T-helper 9 cell (primary cell): ENCODE data around the gene IMMT.

Source experiments
- DNase-seq: peaks from one replicate; pipeline ENCODE4 v3.0.0-alpha.2; 2020

Gene IMMT

GRCh38 chr2:86199834-86200177 is 4.5 kb upstream of the IMMT start:
- no peak for DNase-seq

DNA sequence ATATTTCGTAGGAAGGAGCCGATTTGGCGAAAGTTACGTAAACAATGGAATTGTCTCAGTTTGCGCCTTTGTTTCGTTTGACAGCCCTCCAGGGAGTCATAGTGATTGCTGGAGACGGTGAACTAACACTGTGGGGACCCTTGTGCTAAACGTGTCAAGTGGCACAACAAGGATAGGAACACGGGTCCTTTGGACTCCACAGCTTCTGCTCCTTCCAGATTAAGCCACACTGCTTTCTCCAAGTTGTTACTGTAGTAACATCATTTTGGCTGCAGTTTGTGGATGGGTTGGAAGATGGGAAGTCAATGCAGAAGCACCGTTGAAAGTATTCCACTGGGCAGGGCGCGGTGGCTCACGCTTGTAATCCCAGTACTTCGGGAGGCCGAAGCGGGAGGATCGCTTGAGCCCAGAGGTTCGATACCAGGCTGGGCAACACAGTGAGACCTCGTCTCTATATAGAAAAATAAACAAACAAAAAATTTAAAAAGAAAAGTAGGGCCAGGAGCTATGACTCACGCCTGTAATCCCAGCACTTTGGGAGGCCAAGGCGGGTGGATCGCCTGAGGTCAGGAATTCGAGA is 636 bp upstream of the IMMT start:
- DNase-seq: no peak

- DNase-seq: no peak
Observed at GRCh38 chr2:86194751-86195054, 559 bp downstream of the IMMT start.

- DNase-seq: no peak
Observed at GRCh38 chr2:86193901-86194567, 1.2 kb downstream of the IMMT start.

DNA sequence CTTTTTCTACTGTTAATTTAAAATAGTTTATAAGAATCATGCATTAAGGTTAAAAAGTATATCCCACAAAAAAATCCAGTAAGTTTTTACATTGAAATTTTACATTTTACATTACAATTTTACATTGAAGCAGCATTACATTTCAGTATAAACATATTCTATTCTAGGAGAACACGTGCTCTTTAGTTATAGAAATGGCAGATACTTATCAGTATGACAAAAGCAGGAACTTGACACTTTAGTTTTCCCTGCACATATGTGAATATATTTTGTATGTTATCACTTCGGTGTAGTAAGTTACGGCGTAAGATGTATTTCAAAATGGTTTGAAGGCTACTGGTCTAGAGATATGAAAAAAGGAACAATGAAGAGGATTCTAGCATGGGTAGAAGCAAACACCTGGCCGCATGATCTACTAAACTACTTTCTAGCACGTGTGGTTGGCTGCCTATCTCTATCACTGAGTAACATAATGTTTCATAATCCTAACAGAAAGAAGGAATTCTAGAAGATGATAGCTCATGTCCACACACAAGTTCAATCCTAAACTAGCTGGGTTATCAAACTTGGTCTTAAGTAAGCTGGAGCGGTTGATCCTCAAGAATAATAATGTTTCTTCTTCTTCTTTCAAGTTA is 5.4 kb downstream of the IMMT start:
- DNase-seq: no peak

DNA sequence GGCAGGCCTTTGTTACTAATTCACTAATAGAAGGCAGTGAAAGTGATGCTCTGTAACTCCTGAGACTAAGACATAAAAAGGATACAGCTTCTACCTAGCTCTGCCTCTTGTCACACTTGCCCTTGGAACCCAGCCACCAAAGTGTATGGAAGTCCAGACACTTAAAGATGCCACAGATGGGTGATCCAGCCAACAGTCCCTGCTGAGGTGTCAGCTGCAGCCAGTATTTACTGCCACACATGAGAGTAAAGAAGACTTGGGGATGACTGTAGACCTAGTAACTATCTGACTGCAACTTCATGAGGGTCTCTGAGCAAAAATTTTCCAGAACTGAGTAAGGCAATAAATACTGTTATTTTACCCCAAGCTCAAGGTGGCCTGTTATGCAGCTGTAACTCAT is 8.8 kb downstream of the IMMT start:
- DNase-seq: no peak

GRCh38 chr2:86185517-86186212 is 9.6 kb downstream of the IMMT start:
- DNase-seq: no peak

DNA sequence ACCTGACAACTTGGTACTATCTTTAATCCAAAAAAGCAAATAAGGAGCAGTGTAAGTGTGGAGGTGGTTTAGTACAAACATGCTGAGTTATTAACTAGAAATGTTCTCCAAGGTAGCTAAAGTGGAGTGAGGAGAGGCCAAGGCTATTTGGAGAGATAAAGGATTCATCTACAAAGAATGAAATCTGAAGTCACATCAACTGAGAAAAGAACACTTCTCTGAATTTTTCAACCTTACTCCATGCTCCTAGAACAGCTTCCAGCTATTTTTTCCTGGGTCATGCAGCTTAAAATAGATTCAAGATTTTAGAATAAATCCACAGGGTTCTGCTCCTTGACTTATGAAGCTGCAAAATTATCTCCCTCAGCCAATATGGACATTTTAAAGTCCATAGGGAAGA is 18.7 kb downstream of the IMMT start:
- no peak for DNase-seq

DNA sequence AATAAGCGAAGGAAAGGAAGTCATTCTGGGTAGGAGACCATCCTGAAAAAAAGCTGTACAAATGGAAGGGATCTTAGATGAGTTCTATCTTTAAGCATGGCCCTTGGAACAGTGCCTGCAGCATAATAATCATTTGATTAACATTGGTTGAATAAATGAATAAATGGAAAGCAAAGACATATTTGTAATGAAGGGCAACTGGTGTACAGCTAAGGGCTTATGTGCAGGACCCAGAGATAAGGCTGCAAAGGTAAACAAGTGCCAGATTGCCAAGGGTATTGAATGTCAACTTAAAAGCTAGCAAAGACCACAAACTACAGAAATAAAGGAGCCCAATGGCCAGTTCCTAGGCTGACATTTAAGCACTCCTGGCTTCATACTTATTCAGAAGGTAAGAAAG is 19.4 kb downstream of the IMMT start:
- no peak for DNase-seq

GRCh38 chr2:86174445-86174844 is 20.8 kb downstream of the IMMT start:
- no peak for DNase-seq

DNA sequence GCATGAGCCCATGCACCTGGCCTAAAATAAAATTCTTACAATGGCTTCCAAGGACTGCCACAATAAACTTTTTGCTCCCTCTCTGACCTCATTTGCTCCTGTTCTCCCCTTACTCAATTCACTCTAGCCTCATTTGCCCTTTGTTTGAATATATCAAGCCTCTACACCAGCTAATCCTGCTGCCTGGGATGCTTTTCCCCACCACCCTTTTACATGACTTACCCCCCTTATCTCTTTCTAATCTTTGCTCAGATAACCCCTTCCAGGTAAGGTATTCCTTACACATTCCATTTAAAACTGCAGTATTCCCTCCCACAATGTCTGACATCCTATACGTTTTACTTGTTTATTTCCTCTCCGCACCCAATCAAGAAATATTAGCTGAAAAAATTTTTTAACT is 22.7 kb downstream of the IMMT start:
- no peak for DNase-seq

- DNase-seq: no peak
Observed at GRCh38 chr2:86171295-86171694, 24.0 kb downstream of the IMMT start.

DNA sequence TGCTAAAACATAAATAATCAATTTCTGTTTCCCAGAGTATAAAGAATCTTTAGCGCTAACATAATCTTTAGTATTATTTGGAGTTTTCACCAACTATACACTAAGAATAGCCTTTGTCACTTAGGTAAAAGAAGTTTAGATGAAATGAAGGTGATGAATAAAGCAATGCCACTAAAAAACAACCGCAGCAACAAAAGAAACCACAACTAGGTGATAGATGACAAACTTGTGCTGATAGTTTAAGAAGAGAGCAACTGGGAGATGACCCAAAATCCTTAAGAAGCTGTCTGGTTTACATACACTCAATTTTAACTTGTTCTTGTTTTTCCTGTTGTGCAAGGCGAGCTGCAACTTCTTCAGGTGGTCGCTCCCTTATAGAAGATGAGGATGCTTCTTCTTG is 24.8 kb downstream of the IMMT start:
- no peak for DNase-seq

DNA sequence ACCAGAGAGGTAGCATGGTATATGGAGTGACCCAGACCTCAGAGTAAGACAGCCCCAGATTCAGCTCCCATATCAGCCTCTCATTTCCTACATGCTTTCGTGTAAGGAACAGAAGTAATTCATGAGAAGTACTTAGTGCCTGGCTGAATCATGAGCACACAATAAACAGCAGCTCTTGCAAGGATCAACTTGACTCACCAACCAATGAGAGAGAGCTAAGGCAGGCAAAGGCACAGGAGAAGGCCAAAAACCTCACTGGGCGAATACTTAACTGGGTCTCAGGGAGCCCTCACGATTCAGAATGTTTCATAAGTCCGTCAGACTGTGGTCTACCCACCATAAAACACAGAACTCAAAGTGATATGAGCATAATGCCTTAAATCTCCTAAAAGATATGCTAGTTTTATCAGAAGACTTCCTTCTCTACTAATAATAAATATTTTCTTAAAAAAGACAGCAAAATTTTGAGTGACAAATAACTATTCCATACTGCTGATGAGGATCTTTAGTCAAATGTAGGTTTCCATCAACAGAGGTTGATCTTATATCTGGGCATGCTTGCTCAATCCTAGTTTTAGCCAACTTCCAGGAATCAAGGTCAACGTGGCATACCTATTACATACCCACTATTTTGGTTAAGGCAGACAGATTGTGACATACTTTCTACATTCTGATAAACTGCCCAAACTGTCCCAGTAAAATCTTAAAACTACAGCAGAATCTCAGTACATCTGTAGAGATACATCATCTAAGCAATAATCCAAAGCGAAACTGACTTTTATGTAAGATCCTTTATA is 34.9 kb downstream of the IMMT start:
- no peak for DNase-seq

DNA sequence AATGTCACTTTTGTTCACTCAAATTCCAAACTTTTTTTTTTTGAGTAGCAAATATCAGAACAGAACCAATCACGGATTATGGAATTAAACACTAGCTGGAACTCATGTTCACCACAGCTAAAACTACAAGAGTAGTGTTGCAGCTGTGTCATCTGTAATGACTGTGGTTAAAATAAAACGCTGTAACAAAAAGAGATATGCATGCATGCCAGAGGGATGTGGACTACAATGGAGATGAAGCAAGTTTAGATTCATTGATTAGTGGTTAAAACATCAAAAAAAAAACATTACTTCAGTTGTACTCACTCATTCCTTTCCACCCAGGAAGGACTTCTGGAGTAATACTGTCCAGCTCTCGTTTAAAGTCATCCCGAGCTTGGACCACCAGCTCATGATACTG is 37.0 kb downstream of the IMMT start:
- DNase-seq: no peak

DNA sequence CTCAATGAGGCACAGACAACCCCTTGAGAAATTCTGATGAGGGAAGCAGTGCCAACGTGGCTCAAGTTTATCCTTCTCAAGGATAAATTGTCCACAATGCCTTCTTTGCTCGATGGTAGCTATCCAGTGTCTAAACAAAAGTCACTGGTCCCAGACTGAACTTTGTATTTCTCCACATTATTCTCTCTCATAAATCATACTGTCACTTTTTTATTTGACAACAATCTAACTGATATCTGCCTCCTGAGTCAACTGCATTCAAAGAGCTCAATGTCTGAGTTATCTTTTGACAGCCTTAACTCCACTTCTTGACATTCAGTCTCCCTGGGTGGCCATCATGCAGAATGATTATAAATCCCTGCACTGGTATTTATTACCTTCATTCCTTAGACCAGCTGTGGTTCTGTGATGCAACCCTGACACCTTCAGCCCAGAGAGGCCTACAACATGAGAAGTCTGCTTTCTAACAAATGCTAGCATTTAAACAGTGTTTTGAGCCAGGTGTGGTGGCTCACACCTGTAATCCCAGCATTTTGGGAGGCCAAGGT is 38.2 kb downstream of the IMMT start:
- DNase-seq: no peak

DNA sequence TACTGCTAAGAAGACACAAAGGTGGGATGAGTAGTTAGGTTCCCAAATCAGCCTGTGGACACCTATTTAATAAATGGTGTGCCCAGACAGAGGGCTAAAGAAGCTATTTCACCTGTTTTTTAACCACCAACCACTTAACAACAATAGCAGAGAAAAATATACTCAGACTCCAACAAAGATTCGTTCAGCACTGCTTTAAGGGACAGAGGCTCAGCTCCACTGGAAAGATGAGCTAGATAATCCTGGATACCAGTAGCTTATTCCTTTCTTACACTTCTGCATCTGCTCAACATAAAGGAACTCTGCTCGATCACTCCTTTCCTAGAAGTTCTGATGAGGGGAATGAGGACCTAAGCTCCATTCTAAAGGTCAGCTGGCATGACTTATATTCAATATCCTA is 44.8 kb downstream of the IMMT start:
- no peak for DNase-seq

DNA sequence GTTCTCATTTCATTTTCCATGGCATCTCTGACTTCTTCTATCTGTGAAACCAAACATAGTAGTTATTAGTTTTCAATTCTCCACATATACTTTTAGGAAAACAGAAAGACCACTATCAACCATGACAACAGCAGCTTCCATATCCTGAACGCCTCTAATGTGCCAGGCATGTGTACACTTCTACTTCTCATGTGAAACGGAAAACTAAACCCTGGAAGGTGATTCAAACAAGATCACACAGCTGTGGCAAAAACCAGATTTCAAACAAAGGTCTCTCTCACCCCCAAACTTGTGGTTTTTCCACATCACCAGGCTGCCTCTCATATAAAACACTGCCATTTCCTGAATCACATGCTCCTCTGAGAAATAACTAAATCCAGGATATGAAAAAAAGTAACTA is 47.5 kb downstream of the IMMT start:
- DNase-seq: no peak

DNA sequence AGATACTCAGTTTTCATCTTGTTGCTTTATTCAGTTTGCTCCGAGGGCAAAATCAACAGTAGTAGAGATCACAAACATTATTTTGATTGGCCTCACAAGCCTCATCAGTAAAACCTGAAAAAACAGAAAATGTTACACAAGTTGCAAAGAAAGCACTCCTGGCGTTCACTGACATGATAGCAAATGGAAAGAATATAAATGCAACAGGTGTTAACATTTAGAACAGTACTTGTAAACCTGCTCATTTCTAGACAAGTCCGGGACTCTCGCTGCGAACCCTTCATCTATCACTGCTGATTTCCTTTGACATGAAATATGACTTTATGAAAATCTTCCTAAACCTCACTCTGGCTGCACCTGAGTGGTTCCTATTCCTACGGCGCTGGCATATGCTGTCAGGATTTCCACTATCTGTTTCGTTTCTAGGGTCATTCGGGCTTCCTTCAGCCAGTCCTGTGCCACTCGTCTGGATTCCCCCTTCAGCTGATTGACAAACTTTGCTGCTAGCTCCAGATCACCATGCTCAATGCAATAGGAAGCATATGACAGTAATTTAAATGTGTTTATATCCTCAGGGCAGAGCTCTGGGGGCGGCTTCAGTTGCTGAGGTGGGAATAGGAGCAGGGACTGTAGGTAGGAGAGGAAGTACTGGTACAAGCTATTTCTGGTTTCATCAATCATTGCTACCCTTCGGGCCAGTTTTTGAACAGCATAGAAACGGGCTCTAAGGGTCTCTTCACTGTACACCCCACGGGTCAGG is 51.2 kb downstream of the IMMT start:
- DNase-seq: no peak

- DNase-seq: no peak
Observed at GRCh38 chr2:86143307-86143706, 52.0 kb downstream of the IMMT start.

DNA sequence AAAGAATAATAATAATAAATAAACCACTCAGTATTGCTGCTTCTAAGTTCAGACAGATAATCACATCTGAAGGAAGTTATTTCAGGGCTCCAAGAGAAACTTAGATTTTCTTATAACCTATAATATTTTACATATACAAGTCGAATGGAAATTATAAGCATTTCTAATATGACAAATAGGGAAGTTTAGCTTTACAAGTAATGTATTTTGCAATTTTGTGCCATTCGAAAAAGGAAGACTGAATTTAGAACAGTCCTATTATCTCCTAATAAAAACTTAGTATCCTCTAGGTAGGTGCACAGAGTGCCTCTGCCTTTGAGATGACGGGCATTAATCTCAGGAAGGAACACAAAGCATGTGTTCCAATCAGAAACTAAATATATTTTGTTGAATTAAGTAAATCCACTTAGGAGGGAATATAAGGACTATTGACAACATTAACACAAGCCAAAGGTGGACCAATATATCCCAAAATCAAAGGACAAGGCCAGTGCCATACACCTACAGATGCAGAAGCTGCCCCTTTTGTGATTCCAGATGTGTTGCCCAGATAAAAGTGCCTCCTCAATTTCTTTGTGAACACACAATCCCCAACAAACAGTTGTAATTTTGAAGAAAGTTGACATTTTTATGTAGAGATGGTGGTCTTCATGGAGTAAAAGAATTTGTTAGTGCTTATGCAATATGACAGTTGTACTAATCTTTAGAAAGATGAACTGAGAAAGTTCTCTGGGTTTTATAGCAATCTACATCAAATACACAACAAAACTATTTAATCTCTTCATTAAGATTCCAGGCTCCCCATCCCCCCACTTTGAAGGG is 52.6 kb downstream of the IMMT start:
- DNase-seq: no peak
